ENCODE results near the gene COL5A3.

DNA sequence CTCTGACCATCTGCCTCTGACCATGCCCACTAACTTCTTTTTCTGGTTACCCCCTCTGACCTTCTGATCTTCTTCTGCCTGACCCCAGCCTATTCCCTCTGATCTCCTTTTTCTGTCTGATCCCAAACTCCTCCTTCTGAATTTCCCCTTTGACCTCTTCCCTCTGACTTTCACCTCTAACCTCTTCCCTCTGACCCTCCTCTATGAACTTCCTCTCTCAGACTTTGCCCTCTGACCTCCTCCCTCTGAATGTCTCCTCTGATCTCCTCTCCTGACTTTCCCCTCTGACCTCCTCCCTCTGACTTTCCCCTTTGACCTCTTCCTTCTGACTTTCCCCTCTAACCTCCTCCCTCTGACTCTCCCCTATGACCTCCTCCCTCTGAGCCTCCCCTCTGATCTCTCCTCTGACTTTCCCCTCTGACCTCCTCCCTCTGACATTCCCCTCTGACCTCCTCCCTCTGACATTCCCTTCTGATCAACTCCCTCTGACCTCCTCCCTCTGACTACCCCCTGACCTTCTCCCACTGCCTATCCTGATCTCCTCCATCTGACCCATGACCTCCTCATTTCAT is 3.5 kb downstream of the COL5A3 start:
- TF ChIP-seq, protein P1, sequence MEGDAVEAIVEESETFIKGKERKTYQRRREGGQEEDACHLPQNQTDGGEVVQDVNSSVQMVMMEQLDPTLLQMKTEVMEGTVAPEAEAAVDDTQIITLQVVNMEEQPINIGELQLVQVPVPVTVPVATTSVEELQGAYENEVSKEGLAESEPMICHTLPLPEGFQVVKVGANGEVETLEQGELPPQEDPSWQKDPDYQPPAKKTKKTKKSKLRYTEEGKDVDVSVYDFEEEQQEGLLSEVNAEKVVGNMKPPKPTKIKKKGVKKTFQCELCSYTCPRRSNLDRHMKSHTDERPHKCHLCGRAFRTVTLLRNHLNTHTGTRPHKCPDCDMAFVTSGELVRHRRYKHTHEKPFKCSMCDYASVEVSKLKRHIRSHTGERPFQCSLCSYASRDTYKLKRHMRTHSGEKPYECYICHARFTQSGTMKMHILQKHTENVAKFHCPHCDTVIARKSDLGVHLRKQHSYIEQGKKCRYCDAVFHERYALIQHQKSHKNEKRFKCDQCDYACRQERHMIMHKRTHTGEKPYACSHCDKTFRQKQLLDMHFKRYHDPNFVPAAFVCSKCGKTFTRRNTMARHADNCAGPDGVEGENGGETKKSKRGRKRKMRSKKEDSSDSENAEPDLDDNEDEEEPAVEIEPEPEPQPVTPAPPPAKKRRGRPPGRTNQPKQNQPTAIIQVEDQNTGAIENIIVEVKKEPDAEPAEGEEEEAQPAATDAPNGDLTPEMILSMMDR (conservative IDR thresholded peaks at IDR 0.05) = no peak
- TF ChIP-seq ZFX (IDR thresholded peaks at IDR 0.05) = no peak

Data from C4-2B (cell line).